Measurements from ENCODE around the gene GAS7. TPM values are rescaled to one million over a fixed set of nuclear protein-coding genes. Genes with fewer than 3 reads are reported as not detected.

Gene GAS7
- total RNA-seq, 1 experiment from 2014 or later: 4.1 TPM

- H3K36me3 ChIP-seq (ENCODE audit: control insufficient read depth in 1 of 2, insufficient read depth in 2 of 2, low read length in 2 of 2): no peaks in the 10 kb centered on the region
- no peak overlapping the region for H2AFZ ChIP-seq (ENCODE audit: low read depth, low read length, poor library complexity, severe bottlenecking)
- no TSS peak for BruUV-seq (replicated peaks)
- H3K9me3 ChIP-seq (ENCODE audit: control insufficient read depth in 1 of 2, insufficient read depth in 1 of 2, low read depth in 1 of 2, low read length in 2 of 2): no peaks in the 10 kb centered on the region
- peaks cover 4 to 7% of the 10 kb centered on the region in 2 experiments; a peak in 3 of 4 replicates for H3K4me1 ChIP-seq (ENCODE audit: control insufficient read depth in 1 of 2, insufficient read depth in 2 of 2, low read length in 2 of 2)
- H3K27me3 ChIP-seq (ENCODE audit: insufficient read depth, low read length): peaks cover 7% of the 10 kb centered on the region; the same call in 1 of the 2 replicates
- no peaks in the 10 kb centered on the region for H3K9me2 ChIP-seq (ENCODE audit: insufficient read depth)
- no peak overlapping the region for H3K9ac ChIP-seq (ENCODE audit: low read length)
- ChIA-PET CTCF (interaction anchor here (0.6 to 0.7 kb wide), 2 partner anchors 12 to 15 kb away, joined by 3 read pairs; no protein-coding TSS in a partner anchor), RAD21 (ENCODE audit: low non-redundant PET in 1 of 2, low total read pairs in 2 of 2, uncharacterized antibody in 2 of 2, unreplicated experiment in 2 of 2) (no interaction called here), POLR2A (no interaction called here)
- TF ChIP-seq ZNF274 (IDR thresholded peaks at IDR 0.05; ENCODE audit: low read depth, low read length): no peak
- no peak for TF ChIP-seq ZFX (IDR thresholded peaks at IDR 0.05)
- TF ChIP-seq SRF (IDR thresholded peaks at IDR 0.05; ENCODE audit: low read depth): no peak
- no peak for TF ChIP-seq CBX3 (IDR thresholded peaks at IDR 0.05; ENCODE audit: low read depth)
- no peak for TF ChIP-seq REST (IDR thresholded peaks at IDR 0.05; ENCODE audit: low read depth)
- no peak for TF ChIP-seq ZBTB33 (IDR thresholded peaks at IDR 0.05; ENCODE audit: extremely low read depth, insufficient replicate concordance, low read length)
- no peak for TF ChIP-seq EZH2 (IDR thresholded peaks at IDR 0.05)
- no peak for TF ChIP-seq SP1 (IDR thresholded peaks at IDR 0.05; ENCODE audit: low read depth)
- TF ChIP-seq POLR2A (IDR thresholded peaks at IDR 0.05; ENCODE audit: borderline replicate concordance, extremely low read depth, insufficient read depth, insufficient read length): no peak
- no peak for TF ChIP-seq POLR2AphosphoS5 (IDR thresholded peaks at IDR 0.05; ENCODE audit: low read depth, low read length)
- no peak for TF ChIP-seq FOSL1 (IDR thresholded peaks at IDR 0.05; ENCODE audit: low read depth)
- no peak for TF ChIP-seq YY1 (IDR thresholded peaks at IDR 0.05; ENCODE audit: extremely low read depth, insufficient replicate concordance, low read depth, low read length)
- TF ChIP-seq MAX (IDR thresholded peaks at IDR 0.05): no peak
- no peak for TF ChIP-seq CTCF (IDR thresholded peaks at IDR 0.05 in 2 of 3, conservative IDR thresholded peaks at IDR 0.05 in 1 of 3; ENCODE audit: borderline replicate concordance in 1 of 3, insufficient read depth in 1 of 3, low read depth in 2 of 3, low read length in 2 of 3)
- TF ChIP-seq ATF3 (IDR thresholded peaks at IDR 0.05): no peak
- no peak for TF ChIP-seq SIN3A (IDR thresholded peaks at IDR 0.05; ENCODE audit: low read depth)
- no peak for TF ChIP-seq ELF1 (IDR thresholded peaks at IDR 0.05; ENCODE audit: borderline replicate concordance, low read depth)
- TF ChIP-seq EZH2phosphoT487 (IDR thresholded peaks at IDR 0.05; ENCODE audit: borderline replicate concordance): no peak
- no peak overlapping the region for H3K27ac ChIP-seq (ENCODE audit: low read depth, low read length)
- no peak for DNase-seq (ENCODE audit: low read depth, low spot score)
- ATAC-seq: no peak
- H4K20me1 ChIP-seq (ENCODE audit: insufficient read depth): no peaks in the 10 kb centered on the region
- intact Hi-C loops (cut with micrococcal nuclease): no loop called here
- no peak overlapping the region for H3K4me3 ChIP-seq (replicated peaks in 1 of 2; ENCODE audit: low read depth in 1 of 2, low read length in 2 of 2)
- no peaks in the 10 kb centered on the region for H3K79me2 ChIP-seq (ENCODE audit: insufficient read depth, low read length)
- H3K4me2 ChIP-seq (ENCODE audit: low read length): no peak overlapping the region
Observed at GRCh38 chr17:9902120-9902519, 296.3 kb downstream of the GAS7 start.

Measured in HCT116 (cell line).